IPS DF 4.7 (cell line): ENCODE measurements around the gene ACTG1.

Source experiments
- DNase-seq: peaks from one replicate; pipeline ENCODE4 v3.0.0-alpha.2; 2013; ENCODE audit warnings: low spot score; ENCODE audit errors: extremely low read depth

ACTG1 gene

GRCh38 chr17:81498953-81499600 lies 13.5 kb downstream of the ACTG1 start:
- no peak for DNase-seq

DNA sequence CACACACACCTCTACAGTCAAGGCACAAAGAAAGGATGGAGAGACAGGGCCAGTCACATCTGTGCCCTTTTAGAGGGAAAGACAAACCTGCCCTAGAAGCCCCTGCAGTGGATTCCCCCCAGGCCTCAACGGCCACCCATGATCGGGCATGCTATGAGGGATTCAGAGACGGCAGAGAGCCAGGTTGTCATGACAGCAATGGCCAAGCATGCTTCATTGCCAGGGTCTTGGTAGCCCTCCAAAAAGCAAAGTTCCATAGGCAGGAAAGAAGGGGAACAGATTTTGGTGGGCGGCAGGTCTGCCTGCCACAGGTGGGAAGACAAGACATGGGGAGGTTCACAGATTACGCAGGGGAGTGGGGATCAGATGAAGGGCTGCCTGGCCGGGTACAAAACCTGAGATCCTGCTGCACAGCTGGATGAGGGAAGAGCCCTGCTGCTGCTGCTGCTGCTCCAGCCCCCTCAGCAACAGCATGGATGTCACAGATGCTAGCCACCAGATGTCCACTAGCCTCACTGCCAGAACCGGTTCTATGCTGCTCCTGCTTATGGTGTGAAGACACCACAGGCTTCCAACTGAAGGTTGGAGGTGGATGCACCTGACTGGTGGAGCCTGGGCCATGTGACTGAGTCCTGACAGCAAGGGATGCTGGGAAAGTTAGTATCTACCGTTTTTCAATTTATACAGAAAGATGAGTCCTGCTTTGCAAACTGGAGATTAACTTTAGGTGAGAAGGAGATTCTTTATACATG lies 17.8 kb downstream of the ACTG1 start:
- no peak for DNase-seq

GRCh38 chr17:81493198-81494038 lies 19.2 kb downstream of the ACTG1 start:
- DNase-seq, result no peak

DNA sequence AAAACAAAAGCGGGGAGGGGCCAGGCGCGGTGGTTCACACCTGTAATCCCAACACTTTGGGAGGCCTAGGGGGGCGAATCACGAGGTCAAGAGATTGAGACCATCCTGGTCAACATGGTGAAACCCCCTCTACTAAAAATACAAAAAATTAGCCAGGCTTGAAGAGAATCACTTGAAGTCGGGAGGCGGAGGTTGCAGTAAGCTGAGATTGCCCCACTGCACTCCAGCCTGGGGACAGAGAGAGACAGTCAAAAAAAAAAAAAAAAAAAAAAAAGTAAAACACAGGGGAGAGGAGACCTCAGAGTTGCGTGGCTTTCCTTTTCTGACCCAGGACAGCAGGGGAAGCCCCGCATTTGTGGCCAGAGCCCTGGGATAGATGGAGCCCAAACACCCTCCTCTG lies 19.9 kb downstream of the ACTG1 start:
- DNase-seq, result no peak

GRCh38 chr17:81492202-81492601 lies 20.4 kb downstream of the ACTG1 start:
- DNase-seq, result no peak

- no peak for DNase-seq
These were observed 20.8 kb downstream of the ACTG1 start for GRCh38 chr17:81491761-81492160.

GRCh38 chr17:81491181-81491581 lies 21.4 kb downstream of the ACTG1 start:
- no peak for DNase-seq

GRCh38 chr17:81489998-81490992 lies 22.3 kb downstream of the ACTG1 start:
- DNase-seq, result no peak

DNA sequence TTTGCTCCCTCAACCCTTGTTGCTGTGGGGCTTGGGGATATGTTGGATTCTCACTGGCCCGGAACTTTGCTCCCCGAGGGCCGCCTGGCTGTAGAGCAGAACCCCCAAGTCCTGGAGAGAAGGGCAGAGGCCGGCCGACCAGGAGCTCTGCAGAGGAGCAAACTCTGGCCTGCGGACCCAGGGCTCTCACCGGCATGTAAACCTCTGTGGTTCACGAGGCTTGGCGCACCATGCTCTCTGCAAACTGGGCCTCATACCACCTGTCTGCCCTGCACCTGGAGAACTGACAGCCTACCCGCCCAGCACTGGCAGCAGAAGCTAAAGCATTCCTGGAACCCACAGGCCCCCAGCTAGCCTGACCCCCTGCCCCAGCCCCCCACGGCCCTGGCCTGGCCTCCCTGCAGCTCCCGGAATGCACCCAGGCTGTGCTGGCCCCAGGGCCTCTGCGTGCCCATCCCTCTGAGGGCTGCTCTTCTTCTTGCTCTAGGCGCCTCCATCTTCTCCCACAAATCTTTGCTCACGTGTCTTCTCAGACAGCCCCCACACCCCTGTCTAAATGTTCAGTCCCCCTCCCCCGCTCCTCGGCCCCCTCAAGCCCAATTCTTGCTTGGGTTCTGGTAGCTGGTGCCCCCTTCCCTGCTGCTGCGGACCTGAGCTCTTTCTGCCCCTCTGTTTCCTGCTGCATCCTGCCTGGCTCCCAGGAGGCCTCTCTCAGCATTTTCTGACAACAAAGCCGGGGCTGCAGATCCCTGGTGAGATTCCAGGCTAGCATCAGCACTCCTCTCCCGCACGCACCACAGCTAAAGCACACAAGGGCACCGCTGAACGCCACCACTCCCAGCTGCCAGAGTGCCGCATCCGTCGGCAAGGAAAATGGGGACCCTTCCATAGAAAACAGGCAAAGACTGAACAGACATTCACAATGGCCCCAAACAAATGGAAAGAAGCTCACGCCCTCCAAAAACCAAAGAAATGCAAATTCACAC lies 23.3 kb downstream of the ACTG1 start:
- DNase-seq, result no peak

DNA sequence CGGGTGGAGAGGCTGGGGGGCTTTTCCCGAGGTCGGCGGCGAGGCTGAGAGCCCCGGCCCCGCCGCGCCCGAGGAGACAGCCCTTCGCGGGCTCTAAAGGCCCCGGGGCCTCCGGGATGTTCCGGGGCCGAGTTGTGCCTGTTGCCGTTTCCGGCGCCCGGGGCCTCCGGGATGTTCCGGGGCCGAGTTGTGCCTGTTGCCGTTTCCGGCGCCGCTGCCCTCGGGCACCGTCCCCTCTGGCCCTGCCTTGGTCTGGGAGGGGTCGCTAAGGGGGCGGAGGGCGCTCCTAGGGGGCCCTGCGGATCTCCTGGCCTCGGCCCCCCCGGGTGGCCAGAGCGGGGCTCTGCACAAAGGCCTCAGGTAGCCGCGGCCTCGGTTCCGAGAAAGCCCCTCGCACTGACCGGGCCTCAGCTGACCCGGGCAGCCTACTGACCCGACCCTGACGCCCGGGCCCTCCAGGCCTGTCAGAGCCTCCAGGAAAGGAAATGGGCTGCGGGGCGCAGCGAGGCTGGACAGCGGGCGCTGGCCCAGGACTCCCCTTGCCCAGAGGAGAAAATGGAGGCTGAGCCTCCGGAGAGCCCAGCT lies 24.2 kb downstream of the ACTG1 start:
- DNase-seq, result no peak

DNA sequence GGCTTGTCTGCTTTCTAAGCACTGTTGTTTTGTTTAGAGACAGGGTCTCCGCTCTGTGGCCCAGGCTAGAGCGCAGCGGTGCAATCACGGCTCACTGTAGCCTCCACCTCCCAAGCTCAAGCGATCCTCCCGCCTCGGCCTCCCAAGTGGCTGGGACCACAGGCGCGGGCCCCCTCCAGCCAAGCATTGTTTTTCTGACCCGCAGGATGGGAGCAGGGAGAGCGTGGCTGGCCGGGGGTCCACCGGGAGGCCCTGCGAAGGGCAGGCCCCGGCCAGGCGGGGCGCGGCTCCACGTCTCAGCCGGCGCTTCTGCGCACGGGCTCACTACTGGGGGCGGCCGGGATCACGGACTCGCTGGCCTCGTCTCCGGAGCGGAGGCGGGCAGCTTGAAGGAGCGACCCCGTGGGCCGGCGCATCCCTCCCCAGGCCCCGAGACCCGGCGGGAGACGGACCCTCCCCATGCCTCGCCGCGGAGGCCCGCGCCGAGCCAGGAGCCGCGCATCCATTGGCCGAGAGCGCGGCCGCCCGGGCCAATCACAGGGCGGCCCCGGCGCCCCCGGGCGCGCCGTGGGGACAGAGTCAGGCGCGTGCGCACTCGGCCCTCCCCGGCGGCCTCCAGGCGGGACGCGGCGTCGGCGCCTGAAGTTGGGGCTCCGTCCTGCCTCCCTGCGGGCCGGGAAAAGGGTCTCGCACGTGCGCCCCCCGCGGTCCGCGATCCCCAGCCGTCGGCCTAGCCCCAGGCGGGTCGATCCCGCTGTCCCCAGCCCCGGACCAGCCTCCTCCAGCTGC lies 24.9 kb downstream of the ACTG1 start:
- DNase-seq, result no peak

DNA sequence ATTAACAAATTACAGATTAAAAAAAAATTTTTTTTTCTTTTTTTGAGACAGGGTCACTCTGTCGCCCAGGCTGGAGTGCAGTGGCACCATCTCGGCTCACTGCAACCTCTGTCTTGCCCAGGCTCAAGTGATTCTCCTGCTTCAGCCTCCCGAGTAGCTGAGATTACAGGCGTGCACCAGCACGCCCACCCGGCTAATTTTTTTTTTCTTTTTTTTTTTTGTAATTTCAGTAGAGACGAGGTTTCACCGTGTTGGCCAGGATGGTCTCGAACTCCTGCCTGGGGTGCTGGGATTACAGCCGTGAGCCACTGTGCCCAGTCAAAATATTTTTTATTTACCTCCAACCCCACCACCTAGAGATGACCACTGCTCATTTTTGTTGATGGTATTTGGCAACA lies 25.5 kb downstream of the ACTG1 start:
- DNase-seq, result no peak

GRCh38 chr17:81486199-81486810 lies 26.3 kb downstream of the ACTG1 start:
- DNase-seq, result no peak

DNA sequence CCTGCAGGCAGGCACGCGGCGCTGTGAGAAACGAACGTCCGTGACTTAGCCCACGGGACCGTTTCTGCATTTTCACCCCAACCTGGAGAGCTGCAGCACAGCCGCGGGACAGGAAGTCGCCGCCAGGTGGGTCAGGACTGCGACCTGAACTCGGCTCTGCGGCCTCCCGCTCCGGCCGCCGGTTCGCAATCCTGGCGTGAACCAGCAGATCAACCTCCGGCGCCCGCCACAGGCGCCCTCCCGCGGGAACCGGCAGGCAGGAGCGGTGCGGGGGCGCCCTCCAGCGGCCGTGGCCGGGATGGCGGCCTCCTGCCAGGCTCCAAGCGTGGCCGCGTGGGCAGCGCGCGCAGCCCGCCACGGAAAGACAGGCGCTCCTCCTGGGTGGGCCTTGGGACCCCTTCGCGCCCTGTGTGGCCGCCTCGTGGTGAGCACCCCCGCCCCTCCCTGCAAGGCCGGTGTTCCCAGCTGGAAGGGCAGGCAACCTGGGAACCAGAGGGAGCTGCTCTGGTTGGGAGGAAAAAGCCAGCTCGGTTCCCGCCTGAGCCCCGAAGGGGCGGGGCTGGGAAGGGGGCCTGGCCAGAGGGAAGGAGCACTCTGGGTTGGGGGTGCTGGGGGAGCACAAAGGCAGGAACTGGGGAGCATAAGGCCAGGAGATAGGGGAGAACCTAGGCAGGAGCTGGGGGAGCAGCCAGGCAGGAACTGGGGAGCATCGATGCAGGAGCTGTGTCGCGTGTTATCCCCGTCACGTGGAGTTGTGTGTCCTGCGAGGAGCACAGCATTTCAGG lies 28.2 kb downstream of the ACTG1 start:
- DNase-seq, result no peak

DNA sequence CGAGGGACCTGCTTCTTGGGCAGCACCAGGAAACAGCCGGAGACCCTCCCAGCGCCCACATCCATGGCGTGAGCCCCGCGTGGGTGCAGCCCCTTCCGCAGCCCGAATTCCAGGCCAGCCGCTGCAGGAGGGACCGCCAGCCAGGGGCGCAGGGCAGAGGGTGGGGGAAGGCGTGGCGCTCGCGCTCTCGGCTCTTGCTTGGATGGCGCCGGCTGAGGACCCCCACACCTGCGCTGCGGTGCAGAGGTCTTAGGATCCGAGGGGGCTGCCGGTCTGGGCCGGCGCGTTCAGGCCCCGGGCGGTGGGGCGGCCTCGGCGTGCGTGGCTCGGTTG lies 28.8 kb downstream of the ACTG1 start:
- no peak for DNase-seq

DNA sequence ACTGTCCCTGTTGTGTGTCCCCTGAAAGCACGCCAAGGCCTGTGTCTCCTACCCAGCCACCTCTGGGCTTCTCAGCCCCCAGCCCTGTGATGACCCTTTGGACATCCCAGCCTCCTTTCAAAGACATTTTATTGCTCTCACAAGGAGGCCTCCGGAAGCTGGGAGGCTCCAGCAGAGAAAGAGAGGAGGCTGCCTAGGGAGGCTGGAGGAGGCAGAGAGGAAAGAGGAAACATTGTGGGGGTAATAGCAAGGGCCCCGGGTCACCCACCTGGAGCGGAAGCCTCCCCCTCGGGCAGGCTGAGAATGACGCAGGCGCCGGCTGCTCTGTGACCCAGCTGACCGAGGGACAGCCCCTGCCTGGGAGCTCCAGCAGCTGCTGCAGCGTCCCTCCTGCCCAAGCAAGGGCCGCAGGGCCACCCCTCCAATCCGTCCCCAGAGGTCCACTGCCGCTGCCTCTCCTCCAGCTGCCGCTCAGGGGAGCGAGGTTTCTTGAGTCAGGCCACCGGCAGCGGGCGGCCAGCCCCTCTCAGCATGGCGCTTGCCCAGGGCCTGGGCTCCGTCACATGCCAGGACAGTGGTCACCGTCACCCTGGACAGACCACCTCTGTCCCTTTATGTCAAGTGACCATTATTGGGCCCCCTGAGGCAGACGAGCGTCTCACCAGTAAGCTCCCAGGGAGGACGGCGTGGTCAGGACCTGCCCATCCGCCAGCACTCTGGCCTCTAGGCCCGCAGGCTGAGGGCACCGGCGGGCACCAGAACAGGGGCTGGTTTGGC lies 29.3 kb downstream of the ACTG1 start:
- no peak for DNase-seq

DNA sequence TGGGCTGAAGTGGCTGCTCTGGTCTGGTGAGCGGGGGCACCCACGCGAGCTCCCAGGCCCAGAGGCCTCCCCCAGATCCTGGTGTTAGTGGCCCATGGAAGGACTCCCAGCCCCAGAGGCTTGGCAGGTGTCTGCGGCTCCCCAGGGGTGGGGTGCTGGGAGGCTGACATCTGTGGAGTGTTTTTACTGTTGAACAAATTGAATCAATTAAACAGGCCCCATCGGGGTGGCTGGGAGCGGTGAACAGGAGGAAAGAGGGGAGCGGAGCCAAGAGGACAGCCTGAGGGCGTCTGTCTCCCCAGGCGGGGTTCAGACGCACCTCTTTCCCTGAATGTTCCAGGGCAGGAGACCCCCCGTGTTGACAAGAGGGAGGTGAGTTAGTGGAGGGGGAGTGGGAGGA lies 29.9 kb downstream of the ACTG1 start:
- no peak for DNase-seq
